HG03354 (cell line): ENCODE measurements around the gene ADCY5.

ENCODE experiments used
- ATAC-seq: cut with Tn5 transposase; IDR thresholded peaks from one replicate; pipeline ENCODE4 v1.9.1; 2021; ENCODE audit warnings: mild to moderate bottlenecking; ENCODE audit not compliant: unreplicated experiment, poor library complexity, severe bottlenecking

ADCY5 gene

DNA sequence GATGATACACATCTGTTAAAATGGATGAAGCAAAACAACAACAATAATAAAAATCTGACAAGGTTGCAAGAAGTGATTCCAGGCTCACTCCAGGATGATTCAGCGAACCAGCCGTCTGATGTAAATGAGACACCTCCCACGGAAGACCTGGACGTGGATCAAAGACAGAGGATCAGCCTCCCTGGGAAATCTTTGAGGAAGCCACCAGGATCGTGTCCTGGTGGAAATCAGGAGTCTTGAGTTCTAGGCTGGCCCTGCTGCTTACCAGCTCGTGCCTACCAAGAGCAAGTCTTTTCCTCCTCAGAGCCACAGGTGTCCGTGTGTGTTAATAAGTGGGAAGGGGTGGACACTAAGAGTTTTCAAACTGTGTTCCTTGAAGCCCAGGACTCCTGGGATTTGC, 15.3 kb upstream of the ADCY5 start:
- no peak for ATAC-seq

DNA sequence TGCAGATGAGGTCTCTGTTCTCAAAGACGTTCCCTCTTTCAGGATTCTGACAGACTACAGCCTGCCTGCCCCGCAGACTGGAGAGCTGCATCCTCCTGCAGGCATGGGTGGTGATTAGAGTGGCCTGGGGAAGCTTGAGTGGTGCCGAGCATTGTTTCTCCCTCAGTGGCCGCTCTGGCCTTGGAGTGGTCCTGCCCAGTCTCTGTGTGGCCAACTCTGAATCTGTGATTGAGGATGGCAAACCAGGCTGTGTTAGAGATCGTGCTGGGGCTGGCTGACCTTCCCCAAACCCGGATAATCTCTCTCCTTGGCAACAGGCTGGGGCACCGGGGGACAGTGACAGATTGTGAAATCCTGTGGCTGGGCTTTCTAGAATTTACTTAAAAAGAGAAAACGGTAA, 11.0 kb upstream of the ADCY5 start:
- ATAC-seq: no peak

DNA sequence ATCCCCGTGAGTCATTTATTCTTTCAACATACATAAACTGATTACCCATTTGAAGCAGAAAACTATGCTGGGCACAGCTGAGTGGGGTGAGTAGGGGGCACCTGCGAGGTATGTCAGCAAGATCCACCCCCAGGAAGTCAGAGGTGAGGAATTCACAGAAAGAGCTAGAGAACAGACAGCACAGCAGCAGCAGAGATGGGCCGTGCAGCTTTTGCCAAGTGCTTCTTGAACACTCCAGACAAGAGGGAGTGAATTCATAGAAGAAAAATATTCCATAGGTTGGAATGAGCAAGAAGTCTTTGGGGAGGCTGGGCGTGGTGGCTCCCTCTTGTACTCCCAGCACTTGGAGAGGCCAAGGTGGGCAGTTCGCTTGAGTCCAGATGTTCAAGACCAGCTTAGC, 9.4 kb upstream of the ADCY5 start:
- ATAC-seq: no peak

DNA sequence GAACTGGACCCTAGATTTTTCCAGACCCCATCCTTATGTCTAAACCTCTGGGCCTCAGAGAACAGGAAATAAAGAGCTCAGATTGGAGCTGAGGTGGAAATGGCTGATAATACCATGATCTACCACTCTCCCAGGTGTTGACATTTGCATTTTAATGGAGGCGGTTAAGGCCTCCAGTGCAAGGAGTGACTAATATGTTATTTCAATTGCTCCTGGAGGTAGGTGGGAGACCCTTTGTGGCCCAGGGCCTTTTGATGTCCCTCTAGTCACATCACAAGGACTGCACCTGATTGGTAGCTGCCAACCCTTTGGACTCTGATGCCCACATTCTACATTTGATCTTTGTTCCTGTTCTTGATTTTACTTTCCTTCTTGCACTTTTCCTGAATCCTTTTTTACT, 9.0 kb upstream of the ADCY5 start:
- no peak for ATAC-seq

DNA sequence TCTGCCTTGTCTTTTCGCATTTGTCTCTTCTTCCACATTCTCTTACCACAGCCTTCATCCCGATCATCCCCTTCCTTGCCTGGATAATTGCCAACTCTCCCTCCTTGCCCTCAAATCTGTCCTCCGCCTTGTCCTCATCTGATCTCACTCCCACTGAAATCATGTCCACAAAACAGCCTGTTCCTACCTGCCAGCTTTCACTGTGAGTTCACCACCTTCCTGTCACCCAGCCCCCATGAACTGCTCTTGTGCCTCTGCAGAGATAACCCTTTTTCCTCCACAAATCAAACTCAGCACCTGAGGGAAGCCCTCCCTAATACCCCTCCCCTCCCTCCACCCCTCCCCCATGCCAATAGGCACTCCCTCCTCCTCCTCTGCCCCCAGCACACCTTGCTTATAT, 4.8 kb upstream of the ADCY5 start:
- no peak for ATAC-seq

DNA sequence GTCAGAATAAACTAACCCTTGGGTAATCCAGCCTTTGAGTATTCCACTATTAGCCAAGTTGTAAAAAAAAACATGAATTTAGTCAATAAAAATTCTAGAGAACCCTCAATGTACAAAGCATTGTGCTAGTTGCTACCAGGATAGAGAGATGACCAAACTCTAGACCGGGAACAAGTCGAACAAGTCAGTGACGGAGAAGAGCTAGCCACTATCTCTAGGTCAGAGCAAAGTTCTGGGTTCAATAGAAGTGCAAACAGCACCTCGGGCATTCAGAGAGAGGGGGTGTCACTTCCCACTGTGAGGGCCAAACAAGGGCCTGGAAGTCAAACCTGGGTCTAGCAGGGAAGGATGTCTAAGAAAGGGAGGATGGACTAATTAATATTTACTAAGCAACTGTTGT, 2.3 kb upstream of the ADCY5 start:
- no peak for ATAC-seq

DNA sequence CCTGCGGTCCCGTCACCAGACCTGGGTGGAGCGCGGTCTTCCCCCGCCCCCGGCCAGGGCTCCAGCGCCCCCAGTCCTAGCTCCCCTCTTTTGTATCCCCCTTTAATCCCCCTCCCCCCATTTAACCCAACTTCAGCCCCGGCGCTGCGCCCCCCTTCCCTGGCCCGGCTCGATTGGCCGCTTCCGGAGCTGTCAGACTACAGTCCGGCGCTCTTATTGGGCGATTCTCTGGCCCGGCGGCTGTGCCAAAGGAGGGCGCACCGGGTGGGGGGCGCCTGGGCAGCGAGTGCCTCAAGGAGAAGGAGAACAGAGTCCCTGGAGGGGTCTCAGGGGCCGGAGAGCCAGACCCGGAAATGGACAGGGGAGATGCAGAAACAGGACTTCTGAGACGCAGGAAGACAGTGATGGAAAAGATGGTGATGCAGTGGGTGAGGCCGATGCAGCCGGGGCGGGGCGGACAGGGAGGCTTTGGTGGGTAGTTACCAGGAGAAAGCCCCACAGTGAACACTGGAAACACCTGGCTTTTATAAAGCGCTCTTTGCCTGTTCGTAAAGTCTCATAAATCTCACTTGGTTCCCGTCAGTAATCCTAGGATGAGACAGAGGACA, 1.2 kb upstream of the ADCY5 start:
- ATAC-seq: no peak

DNA sequence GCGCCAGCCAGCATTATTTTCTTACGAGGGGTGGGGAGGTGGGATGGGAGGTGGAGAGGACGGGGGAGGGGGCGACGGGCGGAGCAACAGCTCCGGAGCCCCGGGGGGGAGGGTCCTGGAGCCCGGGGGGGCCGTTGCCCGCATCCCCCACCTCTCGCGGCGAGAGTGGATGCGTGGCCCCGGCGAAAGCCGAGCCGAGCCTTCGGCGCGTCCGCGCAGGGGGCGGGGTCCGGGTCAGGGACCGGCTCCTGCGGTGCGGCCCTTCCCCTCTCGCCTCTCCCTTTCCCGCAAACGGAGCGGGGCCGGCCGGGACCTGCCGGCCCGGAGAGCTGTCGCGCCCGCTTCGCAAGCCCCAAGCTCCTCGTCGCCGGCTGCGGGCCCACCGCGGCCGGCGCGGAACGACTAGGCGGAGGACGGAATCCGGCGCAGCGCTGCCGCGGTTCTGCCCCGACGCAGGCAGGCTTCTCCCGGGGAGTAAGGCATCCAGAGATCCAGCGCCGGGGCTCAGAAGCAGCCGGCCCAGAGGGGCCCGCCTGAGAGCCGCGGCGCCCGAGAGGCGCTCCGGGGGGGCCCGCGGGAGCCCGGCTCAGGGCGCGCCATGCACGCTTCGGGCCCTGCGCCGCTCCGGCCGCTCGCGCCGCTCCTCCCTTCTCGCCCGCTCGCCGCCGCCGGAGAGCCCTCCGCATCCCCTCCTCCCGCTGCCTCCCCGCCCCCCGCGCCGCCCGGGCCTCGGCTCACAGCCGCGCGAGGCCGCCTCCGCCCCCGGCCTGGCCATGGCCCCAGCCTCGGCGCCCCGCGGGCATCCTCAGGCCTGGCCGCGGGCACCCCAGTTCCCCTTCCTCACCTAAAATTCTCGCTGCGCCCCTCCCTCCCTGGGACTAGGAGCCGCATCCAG, 459 bp upstream of the ADCY5 start:
- no peak for ATAC-seq

DNA sequence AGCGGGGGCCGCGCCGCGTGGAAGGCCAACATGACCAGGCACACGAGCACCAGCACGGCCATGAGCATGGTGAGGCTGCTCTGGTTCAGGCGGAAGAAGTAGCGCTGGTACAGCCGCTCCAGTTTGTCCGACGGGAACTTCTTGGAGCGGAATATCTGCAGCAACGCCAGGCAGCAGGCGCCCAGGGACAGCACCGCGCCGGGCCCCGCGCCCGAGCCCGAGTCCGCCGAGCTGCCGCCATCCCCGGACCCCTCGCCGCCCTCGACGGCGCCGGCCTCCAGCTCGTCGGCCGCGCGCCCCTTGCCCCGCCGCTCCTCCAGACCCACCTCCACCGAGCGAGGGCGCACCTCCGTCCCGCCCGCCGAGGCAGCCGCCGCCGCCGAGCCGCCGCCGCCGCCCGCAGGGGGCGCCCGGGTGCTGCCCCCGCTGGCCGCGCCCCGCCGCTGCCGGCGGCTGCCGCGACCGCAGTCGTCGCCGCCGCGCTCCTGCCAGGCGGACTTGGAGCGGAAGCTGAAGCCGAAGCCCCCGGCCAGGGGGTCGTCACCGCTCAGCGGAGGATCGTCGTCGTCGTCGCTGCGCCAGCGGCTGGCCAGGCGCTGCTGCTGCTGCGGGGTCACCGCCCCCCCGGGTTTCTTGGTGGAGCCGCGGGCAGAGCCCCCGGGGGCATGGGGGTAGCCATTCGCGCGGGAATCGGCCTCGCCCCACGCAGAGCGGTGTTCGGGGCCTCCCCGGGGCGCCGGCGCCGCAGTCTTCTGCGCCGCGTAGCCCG, 957 bp downstream of the ADCY5 start:
- ATAC-seq: no peak

DNA sequence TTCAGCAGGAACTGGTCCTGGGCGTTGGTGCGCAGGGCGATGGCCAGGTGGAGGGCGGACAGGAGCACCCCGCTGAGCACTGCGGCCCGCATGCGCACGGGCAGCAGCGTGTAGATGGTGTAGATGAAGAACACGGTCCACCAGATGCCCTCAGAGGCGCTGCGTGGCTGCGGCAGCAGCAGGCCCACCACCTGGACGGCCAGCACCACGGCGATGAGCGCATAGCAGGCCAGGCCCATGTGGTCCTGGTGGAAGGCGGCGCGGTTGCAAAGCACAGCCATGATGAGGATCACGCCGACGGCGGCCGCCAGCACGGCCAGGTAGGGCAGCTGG, 1.5 kb downstream of the ADCY5 start:
- ATAC-seq: no peak

DNA sequence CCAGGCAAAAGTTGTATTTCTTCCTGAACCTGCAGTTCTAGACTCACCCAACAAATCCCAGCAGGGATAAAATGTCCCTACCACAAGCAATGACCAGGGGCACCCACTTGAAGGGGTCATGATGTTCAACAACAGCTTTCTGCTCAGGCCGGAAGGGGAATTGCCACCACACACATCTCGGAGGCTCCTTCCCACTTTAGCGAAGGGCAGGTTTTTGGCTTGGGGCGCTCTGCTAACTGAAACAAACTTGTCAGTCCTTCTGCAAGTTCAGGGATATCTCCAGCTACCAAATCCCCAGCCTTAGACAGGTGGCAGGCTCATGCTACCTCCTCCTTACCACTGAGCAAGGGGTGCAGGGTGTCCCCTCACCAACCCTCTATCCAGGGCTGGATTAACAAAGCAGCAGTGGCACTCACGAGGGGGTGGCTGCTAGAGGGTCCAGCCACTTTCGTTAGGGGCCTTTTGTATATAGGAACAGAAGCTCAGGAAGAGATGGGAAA, 2.2 kb downstream of the ADCY5 start:
- no peak for ATAC-seq

DNA sequence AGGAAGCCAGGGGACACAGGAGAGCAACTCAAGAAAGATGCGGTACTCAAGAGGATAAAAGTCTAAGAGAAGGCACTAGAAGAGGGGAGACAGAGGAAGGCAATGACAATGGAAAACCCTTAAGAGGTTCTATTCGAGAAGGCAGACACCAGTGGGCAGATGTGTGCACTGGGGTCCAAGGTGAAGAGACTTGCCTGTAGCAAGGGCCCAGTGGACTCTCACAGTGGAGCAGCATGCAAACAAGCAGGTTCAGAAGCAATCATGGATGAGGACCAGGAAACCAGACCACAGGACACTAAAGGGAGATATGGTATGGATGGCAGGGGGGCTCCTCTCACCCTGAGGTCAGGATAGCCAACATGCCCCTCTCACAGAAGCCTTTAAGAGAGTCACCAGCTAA, 2.7 kb downstream of the ADCY5 start:
- no peak for ATAC-seq

DNA sequence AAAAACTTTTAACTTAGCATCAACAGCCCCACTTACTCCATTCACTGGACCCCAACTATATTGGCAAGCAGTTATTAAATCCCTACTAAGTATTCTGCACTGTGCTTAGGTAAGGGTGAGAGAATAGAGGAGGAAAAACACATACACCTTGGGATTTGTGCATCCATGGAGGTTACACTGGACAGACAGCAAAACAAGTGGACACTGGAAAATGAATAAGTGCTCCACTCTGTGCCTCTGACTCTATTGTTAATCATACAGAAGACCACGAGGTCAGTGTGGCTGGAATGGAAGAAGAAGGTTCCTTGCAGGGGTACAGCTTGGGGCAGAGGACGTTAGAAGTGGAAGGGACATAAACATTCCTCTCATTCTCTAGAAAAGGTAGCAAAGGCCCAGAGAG, 3.2 kb downstream of the ADCY5 start:
- ATAC-seq: no peak

DNA sequence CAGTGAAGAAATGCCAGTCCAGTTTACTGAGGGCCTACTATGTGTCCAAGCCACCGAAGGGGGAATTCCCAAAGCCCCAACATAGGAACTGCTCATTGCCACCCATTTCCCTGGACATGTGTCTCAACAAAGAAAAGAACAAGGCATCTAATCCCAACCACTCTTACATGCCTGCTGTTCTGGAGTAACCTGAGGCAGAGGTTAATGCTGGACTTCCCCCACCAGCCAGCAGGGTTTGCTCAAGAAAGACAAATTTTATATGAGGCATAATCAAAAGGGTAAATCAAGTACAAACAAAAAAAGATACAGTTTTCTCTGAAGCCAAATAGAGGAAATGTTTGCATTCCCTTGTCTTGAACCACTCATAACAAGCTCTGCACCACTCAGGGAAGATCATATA, 4.1 kb downstream of the ADCY5 start:
- ATAC-seq: no peak

DNA sequence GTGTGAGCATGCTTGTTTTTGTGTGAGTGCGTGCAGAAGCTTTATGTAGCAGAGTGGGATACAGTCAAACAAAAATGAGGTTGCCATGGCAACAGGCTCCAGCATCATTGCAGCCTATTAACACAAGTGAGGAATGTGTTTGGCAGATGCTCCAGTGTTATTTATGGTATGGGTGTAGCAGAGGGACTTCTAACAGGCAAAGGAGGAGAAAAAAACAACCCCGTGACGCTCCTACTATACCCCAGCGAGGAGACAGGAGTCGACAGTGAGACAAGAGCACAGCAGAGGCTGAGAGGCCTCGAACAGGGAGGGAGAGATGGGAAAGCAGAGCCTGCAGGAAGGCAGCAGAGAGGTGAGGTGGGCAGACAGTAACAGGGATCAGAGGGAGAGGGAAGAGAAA, 4.9 kb downstream of the ADCY5 start:
- no peak for ATAC-seq

DNA sequence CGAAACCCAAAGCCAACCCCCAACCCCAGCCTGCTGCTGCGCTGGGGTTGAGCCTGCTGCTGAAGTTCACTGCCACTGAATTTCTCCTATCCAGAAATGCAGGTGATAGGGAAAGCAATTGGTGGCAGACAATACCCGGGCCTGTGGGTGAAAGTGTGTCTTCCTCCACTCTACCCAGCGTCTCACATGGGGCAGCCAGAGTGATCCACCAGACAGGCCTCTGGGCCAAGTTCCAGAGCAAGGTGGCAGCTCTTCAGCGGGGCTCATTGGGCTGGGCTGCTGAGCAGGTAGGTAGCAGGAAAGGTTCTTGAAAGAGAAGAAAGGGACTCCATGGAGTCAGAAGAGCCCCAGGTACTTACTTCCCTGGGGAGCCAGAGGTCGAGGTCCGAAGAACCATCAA, 6.0 kb downstream of the ADCY5 start:
- no peak for ATAC-seq

DNA sequence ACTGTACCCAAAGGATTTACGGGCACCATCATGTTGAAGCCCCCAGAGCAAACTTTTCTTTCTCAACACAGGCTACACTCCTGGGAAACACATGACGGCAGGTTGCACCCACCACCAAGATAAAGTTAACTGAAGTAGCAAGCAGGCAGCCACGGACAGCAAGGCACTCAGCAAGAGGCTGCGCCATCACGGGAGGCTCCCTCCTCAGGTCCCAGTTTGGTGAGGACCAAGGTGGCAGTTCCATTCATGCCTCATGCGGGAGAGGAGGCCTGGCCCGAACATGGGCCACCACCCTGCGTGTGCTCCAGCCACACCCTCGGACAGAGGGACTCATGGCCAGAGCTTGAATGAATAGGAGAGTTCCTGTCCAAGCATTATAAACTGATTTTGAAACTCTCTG, 6.8 kb downstream of the ADCY5 start:
- no peak for ATAC-seq

DNA sequence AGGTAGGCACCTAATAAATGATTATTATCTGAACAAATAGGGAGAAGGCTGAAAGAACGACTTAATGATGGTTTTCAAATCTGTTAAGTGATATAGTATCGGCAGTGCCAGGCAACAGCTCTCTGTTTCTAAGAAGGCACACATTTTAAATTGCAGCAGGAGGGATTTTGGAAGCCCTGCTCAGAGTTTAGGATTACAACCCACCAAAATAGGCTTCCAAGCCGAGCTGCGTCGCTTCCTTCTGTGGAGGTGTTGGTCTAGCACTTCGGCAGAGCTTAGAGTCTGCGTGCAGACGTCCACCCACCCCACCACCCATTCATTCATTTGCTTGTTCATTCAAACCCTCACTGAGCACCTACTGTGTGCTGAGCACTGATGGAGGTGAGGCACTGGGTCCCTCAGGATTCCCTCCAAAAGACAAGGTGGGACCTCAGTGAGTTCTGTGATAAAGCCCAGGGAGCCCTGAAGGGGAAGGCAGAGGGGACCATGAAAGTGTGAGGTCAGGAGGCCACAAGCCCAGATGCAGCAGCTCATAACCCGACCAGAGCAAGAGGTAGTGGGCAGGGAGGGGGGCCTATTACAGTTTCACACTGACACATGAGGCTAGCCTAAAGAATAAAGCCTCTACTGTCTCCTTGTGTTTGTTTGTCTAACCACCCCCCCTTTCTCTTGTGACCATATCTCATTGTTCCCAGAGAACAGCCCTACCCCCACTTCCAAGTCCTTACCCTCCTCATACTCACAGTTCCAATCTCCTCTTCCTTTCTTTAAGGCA, 8.9 kb downstream of the ADCY5 start:
- no peak for ATAC-seq

DNA sequence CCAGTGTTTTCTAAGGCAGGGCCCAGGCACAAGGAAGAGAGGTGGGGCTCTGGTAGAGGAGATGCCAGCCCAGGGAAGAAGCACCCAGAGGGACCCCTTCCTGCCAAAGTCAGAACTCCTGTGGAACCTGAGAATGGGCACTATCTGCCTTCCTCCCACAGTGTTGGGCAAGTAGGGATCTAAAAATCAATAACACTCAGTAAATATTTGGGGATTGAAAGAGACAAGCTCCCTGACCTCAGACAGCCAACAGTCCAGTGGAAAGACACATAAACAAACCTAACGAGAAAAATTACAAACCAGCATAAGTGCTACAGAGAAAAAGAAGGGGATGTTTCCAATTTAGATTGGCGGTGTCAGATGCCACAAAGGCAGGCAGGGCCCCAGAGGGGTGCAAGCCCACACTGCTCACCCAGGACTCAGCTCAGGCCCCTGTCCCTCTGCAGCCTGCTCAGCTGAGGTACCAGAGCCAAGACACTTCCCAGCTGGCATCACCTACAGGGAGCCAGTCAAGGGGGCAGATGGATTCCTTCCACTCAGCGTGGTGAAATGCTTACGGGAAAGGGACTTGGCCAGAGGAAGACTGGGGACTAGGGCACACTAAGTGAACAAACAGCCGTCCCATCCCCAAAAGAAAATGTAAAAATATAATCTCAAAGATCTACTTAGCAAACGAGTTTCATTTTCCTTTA, 15.9 kb downstream of the ADCY5 start:
- ATAC-seq: no peak
